GM18907 (cell line): ENCODE results near the gene RALY.

ENCODE experiments used
- ATAC-seq: cut with Tn5 transposase; IDR thresholded peaks from one replicate; pipeline ENCODE4 v1.9.1; 2021; ENCODE audit warnings: mild to moderate bottlenecking, moderate library complexity; ENCODE audit not compliant: unreplicated experiment

The RALY gene

DNA sequence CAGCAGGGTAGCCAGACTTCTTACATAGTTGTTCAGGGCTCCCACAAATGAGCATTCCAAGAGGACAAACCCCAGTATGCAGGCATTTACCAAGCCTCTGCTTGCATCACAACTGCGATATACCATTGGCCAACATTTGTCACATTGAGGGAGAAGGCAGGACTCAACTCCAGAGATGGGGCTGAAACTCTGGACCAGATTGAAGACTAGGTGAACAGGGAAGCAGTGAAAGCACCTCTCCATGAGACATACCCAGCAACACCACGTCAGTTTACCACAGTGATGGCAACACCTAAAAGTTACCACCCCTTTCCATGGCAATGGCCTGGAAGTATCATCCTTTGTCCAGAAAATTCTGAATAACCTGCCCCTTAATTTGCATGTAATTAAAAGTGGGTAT is 7.9 kb upstream of the RALY start:
- no peak for ATAC-seq

DNA sequence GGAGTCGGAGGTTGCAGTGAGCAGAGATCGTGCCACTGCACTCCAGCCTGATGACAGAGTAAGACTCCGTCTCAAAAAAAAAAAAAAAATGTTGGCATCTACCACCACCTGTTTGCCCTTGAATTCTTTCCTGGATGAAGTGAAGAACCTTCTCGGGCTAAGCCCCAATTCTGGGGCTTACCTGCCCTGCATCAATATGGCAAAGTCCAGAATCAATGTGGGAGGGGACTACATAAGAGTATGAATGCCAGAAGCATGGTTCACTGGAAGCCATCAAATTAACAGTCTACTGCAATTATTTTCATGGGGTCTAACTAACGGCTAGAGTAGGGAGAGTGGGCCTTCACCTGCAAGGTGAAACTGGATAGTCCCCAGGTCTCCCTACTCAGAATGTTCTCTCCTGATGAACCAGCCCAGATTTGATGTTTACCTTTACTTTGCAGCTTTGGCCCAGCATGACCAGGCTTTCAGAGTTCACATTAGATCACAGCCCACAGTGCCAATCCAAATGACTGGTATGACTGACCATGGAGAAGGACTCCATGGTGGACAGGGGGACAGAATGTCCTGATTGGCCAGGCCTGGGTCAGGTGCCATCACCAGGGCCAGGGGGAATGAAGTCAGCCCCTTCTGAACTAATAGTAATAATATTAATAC is 7.0 kb upstream of the RALY start:
- no peak for ATAC-seq

DNA sequence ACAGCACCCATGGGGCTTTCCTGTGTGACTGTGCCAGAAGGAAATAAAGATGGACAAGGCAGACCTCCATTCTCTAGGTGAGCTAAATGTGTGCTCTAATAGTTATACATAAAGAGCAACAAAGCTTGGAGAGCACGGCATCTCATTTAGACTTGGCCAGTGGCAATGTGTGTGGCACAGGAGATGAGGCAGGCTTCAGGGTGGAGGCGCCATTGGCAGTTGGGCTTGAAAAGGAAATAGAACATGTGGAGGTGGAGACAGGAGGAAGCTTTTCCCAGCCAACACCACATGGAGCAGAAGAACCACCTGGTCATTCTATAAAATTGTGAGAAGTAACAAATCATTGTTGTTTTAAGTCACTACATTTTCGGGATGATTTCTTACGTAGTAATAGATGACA is 3.6 kb upstream of the RALY start:
- no peak for ATAC-seq

DNA sequence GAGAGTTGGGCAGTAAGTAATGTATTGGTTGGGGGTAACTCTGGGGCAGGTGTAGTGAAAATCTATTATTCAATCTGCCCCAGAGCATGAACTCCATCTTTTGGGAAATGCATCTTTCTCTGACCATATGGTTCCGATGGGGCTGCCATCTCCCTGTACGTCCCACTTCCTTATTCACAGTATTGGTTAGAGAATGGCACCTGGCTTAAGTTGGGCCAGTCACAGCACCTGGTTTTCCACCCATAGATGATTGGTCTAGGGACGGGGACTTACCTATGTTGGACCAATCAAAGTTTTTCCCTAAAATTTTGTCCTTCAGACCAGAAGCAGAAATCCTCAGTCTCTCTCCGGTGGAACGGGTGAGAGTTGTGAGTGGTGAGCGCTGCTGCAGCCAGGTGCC is 2.2 kb upstream of the RALY start:
- ATAC-seq: no peak

DNA sequence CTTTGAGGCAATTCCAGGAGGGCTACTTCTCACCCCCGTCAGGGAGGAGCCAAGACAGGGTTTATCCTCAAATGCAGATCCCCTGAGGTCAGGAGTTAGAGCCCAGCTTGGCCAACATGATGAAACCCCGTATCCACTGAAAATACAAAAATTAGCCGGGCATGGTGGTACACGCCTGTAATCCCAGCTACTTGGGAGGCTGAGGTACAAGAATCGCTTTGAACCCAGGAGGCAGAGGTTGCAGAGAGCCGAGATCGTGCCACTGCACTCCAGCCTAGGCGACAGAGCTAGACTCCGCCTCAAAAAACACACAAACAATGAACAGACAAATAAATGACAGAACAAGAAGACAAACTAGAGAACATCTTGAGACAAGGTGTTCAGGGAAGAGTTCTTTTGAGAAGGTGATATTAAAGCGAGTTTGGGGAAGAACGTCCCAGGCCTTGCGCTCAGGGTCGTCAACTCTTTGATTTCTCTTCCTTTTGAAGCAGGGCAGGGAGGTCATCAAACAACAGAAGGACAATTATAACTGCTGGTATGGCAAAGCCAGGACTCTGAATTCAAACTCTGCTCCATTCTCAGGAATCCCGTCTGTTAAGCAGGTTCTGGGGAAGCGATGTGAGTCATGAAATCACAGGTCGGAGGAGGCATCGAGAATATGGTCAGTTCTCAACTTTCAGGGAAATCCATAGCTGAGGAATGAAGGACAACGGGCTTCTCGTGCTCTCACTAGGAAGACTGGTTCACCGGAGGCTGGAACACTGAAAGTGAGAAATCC is 1.4 kb upstream of the RALY start:
- ATAC-seq: no peak

DNA sequence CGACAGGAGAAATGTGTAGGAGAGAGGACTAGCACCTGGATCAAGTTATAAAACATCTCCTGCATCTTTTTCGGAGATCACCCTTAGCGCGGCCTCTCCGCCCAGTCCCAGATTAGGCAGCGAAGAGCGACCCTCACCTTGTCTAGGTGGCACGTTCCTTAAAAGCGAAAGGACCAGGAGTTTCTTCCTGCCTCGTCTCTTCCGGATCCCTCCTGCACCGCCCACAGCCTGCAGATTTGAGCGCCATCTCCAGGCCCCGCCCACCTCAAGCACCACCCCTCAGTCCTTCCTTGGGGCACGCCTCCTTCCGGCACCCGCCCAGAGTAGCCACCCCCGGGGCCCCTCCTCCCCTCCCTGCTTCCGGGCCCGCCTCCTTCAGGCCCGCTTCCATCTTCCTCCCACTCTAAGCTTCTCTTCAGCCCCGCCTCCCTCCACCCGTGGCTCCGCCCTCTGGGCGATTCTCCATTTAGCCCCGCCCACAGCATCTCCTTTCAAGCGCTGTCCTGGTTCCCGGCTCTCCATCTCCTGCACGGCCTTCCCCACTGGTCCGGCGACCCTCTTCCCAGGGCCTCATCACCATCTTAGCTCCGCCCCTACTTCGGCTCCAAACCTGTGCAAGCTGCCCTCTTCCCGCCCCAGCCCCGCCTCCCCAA is 662 bp upstream of the RALY start:
- ATAC-seq: peak; percentile 75

DNA sequence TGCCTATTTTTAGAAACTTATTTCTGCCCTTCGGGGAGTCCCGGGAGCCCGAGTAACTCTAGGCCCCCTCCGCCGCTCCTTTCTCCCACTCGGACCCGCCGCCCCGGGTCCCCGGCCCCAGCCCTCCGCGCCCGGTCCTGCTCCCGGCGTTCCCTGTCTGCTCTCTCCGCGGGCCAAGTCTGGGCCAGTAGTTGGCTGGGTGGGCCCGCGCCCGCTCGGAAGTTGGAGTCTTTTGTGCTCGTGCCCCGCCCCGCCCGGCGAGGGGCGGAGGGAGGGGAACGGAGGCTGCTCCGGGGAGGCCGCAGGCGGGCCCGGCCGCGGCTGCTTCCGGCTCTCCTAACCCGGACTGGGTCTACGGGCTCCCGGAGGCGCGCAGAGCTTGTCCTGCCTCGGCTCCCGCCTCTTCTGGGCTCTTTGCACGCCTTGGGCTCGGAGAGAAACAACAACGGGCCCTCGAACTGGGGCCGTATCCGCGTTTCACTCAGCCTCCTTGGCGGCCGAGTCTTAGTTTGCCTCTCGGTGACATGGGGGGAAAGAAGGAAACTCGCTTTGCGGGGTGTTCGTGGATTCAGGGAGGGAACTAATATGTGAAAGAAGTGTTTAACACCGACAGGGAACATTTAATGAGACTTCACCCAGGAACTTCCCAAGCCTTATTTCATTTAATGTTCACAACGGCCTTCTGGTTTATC is 657 bp downstream of the RALY start:
- peak; percentile 36 for ATAC-seq

DNA sequence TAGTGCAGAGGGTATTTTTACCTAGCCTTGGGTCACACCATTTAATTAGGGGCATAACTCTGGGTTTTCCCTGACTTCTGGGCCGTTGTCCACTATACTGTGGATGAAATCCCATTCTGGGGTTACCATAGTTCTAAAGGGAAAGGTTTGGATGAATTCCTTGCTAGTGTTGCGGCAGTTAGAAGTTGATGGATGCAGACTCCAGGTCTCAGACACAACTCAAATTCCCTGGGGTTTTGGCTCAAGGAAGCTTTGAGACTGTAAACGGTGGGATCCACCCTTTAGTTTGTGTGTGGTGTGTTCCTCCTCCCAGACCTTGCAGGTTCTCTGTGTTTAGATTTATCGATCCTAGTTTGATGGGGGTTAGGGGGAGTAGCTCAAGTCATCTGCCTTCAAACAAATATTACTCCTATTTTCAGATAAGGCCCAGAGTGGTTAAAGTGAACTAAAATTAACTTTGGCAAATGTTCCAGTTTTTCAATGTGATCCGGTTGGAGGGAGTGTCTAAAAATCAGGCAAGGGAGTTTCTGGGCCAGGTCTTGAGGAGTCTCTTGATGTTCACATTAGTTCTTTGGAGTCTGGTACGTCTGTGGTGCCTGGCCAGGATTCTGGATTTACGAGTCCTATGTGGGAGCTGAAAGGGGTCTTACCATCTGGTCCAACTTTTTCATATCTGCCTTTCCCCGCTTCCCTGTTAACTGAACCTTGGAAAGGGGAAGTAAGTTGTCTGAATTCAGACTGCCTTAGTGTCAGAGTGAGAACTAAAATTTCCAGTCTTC is 1.5 kb downstream of the RALY start:
- ATAC-seq: no peak

DNA sequence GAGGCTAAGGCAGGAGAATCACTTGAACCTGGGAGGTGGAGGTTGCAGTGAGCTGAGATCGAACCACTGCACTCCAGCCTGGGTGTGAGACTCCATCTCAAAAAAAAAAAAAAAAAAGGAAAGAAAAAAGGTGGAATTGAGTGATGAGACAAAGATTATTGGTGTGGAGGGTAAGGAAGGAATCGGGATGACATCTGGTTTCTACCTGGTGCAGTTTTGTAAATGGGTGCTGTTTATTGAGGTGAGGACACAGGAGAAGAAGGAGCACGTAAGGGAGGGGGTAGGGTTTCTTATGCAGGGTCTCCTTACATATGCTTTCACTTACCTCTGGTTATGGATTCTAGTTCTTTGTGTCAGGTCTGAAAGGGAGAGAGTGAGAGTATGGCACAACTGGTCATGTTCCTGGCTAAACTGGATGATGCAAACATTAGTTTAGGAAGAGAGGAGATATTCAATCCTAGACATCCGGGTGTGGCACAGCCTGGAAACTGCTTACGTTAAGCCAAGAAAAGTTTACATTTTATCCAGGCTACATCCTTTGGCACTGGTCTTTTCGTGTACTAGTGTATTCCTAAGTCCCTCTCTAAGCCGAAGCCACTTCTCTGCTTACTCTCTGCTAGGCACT is 5.4 kb downstream of the RALY start:
- ATAC-seq: no peak

DNA sequence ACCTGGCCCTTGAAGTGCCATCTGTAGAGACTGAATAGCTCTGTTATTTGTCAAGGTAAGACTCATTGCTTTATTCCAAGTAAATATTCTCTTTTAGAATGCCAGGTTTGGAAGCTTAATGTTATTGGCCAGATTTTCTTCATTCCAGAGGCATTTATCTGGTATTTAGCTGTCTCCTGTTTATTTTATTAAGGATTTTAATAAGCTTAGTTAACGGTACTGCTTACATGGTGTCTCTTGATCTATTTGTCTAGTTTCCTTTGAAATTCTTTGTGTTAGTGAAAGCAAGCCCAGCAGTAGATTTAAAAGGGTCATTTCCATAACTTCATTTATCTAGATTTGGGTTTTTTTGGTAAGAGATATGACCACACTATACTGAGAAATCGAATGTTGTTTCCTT is 7.7 kb downstream of the RALY start:
- ATAC-seq: no peak

DNA sequence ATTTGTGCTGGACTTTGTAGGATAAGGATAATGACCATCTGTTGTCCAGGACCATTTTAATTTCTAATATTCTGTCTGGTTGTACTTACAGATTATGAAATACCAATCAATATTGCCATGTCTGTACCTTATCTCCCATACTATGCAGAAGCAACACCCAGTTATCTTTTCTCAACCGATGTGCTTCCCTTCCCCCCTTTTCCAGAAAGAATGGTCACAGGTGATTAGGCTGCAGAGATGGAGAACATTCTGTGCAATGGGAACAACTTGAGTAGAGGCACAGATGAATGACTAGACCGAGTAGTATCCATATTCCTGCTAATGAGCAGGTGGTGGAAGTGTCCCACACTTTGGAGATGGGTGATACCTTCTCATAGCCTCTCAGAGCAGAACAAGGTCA is 10.5 kb downstream of the RALY start:
- no peak for ATAC-seq

DNA sequence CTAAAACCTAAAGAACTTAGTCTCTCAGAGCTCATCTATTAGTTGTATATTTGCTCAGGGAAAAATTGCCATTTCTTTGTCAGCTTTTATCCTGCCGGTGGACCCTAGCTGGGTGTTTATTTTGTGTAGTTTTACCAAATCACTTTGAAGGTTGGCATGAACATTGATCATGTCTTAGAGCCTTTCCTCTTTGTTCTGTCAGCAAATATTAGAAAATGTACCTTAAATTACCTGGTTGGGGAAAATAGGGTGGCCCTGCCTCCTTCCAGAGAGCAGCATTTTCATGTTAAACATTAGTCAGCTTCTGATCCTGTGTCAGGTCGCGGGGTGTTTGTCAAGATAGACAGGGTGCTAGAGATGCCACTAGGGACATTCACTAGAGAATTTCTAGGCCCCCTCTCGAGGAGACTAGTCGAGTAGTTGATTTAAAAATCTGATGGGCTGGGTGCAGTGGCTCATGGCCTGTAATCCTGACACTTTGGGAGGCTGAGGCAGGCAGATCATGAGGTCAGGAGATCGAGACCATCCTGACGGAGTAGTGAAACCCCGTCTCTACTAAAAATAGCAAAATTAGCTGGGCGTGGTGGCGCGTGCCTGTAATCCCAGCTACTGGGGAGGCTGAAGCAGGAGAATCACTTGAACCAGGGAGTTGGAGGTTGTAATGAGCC is 11.2 kb downstream of the RALY start:
- no peak for ATAC-seq

DNA sequence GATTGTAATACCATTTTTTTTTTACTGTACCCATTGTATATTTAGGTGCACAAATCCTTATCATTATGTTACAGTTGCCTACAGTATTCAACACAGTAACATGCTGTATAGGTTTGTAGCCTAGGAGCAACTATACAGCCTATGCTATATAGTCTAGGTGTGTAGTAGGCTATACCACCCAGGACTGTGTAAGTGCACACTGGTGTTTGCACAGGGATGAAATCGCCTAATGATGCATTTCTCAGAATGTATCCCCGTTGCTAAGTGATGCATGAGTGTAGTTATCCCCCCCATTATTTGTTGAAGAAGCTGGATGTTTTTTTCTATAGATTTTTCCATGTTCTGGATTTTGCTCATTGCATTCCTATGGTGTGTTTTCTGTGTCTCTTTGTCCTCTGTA is 12.9 kb downstream of the RALY start:
- no peak for ATAC-seq

DNA sequence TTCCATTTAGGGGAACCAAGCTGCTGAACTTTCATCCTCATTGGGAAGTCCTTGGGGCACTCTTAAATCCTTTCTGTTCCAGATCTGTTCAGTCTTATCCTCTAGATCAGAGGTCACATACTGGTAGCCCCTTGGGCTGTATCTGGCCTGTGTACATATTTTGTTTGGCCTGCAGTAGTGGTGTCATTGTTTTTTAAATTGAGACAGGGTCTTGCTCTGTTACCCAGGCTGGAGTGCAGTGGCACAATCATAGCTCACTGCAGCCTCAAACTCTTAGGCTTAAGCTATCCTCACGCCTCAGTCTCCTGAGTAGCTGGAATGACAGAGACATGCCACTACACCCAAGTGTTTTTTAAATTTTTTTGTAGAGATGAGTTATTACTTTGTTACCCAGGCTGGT is 14.8 kb downstream of the RALY start:
- ATAC-seq: no peak

DNA sequence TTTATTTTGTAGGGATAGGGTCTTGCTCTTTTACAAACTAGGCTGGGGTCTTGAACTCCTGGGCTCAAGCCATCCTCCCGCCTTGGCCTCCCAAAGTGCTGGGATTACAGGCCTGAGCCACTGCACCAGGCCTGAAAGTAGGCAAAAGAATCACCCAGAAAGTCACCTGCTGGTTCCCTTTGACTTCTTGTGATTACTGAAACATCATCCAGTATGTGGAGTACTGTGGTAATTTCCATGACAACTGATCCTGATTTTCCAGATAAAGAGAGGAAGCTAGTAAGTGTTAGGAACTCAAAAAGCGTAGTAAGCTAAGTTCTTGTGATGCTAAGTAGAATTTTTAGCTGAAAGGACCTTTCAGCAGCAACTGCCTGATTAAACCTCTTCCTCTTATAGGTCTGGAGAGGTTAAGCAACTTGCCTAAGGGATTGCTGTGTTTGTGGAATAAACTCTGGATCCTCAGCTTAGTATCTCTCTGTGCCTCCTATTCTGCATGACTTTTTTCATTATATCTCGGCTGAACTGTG is 16.8 kb downstream of the RALY start:
- ATAC-seq: no peak

DNA sequence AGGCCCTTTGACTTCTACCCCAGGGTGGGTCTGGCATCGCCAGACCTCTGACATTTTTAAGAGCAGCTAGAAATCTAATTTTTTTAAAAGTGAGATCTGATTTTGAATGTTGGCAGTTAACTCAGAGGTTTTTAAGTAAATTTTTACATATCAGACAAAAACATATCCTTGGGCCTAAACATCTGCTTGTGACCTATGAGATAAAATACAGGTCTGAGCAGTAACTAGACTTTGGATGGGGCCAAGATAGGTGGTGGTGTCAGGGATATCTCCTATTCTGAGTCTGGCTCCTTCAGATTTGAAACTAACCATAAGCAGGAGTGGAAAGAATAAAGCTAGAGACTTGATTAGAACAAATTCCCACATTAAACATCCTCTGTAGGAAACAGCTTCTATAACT is 17.6 kb downstream of the RALY start:
- no peak for ATAC-seq

DNA sequence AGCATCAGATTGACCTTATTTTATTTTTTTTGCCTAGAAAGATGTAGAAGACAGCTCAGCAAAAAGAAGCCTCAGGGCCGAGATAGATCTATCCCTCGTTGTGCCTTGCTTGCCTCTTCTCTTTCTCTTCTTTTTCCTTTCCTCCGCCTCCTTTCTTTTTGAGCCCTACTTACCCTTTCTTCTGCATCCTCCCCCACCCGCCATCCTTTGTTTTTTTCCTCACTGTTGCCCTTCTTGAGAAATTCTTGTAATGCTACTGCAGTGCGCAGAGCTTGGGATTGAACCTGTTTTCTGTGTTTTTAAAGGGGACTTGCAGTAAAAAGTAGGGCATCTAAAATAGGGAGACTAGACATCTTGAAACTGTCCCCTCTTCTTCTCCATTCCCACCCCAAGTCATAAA is 18.6 kb downstream of the RALY start:
- ATAC-seq: no peak

DNA sequence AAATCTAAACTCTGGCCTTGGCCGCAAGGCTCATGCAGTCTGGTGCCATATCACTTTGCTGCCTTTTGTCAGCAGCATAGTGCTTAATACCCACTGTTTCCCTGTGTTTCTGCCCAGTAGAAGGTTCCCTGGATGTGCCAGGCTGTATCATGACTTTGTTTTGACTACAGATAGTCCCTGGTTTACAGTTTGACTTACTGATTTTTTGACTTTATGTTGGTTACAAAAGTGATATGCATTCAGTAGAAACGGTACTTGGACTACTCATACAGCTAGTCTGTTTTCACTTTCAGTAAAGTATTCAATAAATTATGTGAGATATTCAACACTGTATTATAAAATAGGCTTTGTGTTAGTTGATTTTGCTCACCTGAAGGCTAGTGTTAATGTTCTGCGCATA is 19.0 kb downstream of the RALY start:
- no peak for ATAC-seq

DNA sequence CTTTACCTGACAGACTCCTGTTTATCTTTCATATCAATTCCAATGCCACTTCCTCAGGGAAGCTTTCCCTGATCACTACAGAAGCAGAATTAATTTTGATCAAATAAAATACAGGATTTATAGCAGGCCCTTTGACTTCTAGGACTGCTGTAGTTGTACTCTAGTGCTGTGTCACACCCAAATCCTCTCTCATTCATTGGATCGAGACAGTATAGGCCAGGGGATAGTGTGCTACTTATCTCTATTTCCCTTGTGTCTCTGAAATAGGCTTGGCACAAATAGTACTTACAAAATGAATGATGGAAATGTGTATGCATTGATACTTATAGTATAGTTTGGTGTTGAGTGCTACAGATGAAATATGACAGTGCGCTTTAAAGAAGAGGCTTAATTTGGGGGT is 19.8 kb downstream of the RALY start:
- no peak for ATAC-seq

DNA sequence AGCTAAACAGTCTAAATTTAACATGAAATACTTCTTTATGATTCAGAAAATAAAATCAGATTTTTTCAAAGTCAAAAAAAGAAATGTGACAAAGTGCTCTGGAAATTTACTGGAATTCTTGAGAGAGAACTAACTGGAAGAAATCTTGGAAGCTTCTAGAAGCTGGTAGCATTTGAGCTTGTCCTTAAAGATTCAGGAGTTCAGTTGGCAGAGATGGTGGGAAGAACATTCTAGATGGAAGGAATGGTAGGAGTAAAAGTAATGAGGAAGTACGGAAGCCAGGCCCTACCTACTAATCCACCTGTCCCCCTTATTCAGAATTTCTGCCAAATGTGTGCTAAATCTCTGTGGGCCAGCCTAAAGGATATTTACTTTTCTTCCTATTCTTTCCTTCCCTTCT is 21.2 kb downstream of the RALY start:
- ATAC-seq: no peak
